ENCODE results near the gene TSPEAR. TPM values are rescaled to one million over a fixed set of nuclear protein-coding genes. Genes with fewer than 3 reads are reported as not detected.
"Not testable (repeated sequence)": the region's sequence is repeated elsewhere in the genome, so short reads cannot be mapped to it uniquely, and the experiment has no call there.

The TSPEAR gene
- total RNA-seq, 1 donor from 2014 or later, result not detected

GRCh38 chr21:44479556-44480199 is 231.7 kb downstream of the TSPEAR start:
- H3K4me3 Mint-ChIP-seq (ENCODE audit: unreplicated experiment); H3K36me3 Mint-ChIP-seq (ENCODE audit: unreplicated experiment); H3K9me3 Mint-ChIP-seq (ENCODE audit: unreplicated experiment); H3K27me3 Mint-ChIP-seq (ENCODE audit: unreplicated experiment); H3K27ac Mint-ChIP-seq (ENCODE audit: unreplicated experiment); H3K4me1 Mint-ChIP-seq (ENCODE audit: low read depth, unreplicated experiment): not testable (repeated sequence)
- peak; percentile 72 for DNase-seq
- TF ChIP-seq CTCF (IDR thresholded peaks at IDR 0.05; ENCODE audit: partially characterized antibody, unreplicated experiment), result peak; percentile 73

- no peak overlapping the region for H3K4me3 Mint-ChIP-seq (ENCODE audit: unreplicated experiment)
- H3K9me3 Mint-ChIP-seq (ENCODE audit: unreplicated experiment), result no peaks in the 10 kb centered on the region
- H3K4me1 Mint-ChIP-seq (ENCODE audit: low read depth, unreplicated experiment), result no peaks in the 10 kb centered on the region
- no peak for DNase-seq
- no peaks in the 10 kb centered on the region for H3K27me3 Mint-ChIP-seq (ENCODE audit: unreplicated experiment)
- H3K36me3 Mint-ChIP-seq (ENCODE audit: unreplicated experiment), result no peaks in the 10 kb centered on the region
- H3K27ac Mint-ChIP-seq (ENCODE audit: unreplicated experiment), result no peak overlapping the region
- no peak for TF ChIP-seq CTCF (IDR thresholded peaks at IDR 0.05; ENCODE audit: partially characterized antibody, unreplicated experiment)
Measured at GRCh38 chr21:44478801-44479167, 232.6 kb downstream of the TSPEAR start.

- H3K4me1 Mint-ChIP-seq (ENCODE audit: low read depth, unreplicated experiment), result no peaks in the 10 kb centered on the region
- no peak overlapping the region for H3K4me3 Mint-ChIP-seq (ENCODE audit: unreplicated experiment)
- DNase-seq, result no peak
- H3K9me3 Mint-ChIP-seq (ENCODE audit: unreplicated experiment), result no peaks in the 10 kb centered on the region
- H3K27me3 Mint-ChIP-seq (ENCODE audit: unreplicated experiment), result no peaks in the 10 kb centered on the region
- H3K36me3 Mint-ChIP-seq (ENCODE audit: unreplicated experiment), result no peaks in the 10 kb centered on the region
- no peak for TF ChIP-seq CTCF (IDR thresholded peaks at IDR 0.05; ENCODE audit: partially characterized antibody, unreplicated experiment)
- H3K27ac Mint-ChIP-seq (ENCODE audit: unreplicated experiment), result no peak overlapping the region
Measured at GRCh38 chr21:44478124-44478800, 233.1 kb downstream of the TSPEAR start.

- Mint-ChIP-seq H3K9me3 (ENCODE audit: unreplicated experiment) (no peaks in the 10 kb centered on the region), H3K4me3 (ENCODE audit: unreplicated experiment) (no peak overlapping the region), H3K27ac (ENCODE audit: unreplicated experiment) (no peak overlapping the region), H3K36me3 (ENCODE audit: unreplicated experiment) (no peaks in the 10 kb centered on the region), H3K27me3 (ENCODE audit: unreplicated experiment) (no peaks in the 10 kb centered on the region), H3K4me1 (ENCODE audit: low read depth, unreplicated experiment) (no peaks in the 10 kb centered on the region)
- DNase-seq, result no peak
- TF ChIP-seq CTCF (IDR thresholded peaks at IDR 0.05; ENCODE audit: partially characterized antibody, unreplicated experiment), result no peak
Measured at GRCh38 chr21:44477712-44478111, 233.7 kb downstream of the TSPEAR start.

GRCh38 chr21:44477131-44477530 is 234.2 kb downstream of the TSPEAR start:
- H3K9me3 Mint-ChIP-seq (ENCODE audit: unreplicated experiment), result no peaks in the 10 kb centered on the region
- DNase-seq, result no peak

More at GRCh38 chr21:44477131-44477530, 234.2 kb downstream of the TSPEAR start:
- Mint-ChIP-seq H3K4me1 (ENCODE audit: low read depth, unreplicated experiment) (no peaks in the 10 kb centered on the region), H3K4me3 (ENCODE audit: unreplicated experiment) (no peak overlapping the region), H3K27me3 (ENCODE audit: unreplicated experiment) (no peaks in the 10 kb centered on the region), H3K36me3 (ENCODE audit: unreplicated experiment) (no peaks in the 10 kb centered on the region), H3K27ac (ENCODE audit: unreplicated experiment) (no peak overlapping the region)
- no peak for TF ChIP-seq CTCF (IDR thresholded peaks at IDR 0.05; ENCODE audit: partially characterized antibody, unreplicated experiment)
